Fibroblast of villous mesenchyme (primary cell): ENCODE measurements around the gene RHOF. TPM values are rescaled to one million over a fixed set of nuclear protein-coding genes. Genes with fewer than 3 reads are reported as not detected.

Experiments used
- DNase-seq: peaks from one replicate; pipeline ENCODE4 v3.0.0-alpha.2; 2010; ENCODE audit warnings: low read depth
- H3K4me3 ChIP-seq: 2 replicates; pipeline ENCODE4 v1.5.1; 2011; ENCODE audit warnings: low read depth, mild to moderate bottlenecking, low read length
- CTCF ChIP-seq: IDR thresholded peaks from 2 replicates; pipeline ENCODE4 v1.5.1; 2012; ENCODE audit warnings: low read depth, mild to moderate bottlenecking, low read length; ENCODE audit not compliant: insufficient read depth
- total RNA-seq: library from RNA; depleted of rRNA; stranded (reverse); fragments of >200 nt; gene quantifications from 2 replicates; pipeline ENCODE4 v1.2.3, GENCODE V29; 2012

RHOF gene
- total RNA-seq, 1 donor = 11.7 TPM

GRCh38 chr12:121776190-121777098, 17.0 kb downstream of the RHOF start:
- peak; percentile 66 for DNase-seq
- H3K4me3 ChIP-seq = no peak overlapping the region
- TF ChIP-seq CTCF = peak; percentile 83

DNA sequence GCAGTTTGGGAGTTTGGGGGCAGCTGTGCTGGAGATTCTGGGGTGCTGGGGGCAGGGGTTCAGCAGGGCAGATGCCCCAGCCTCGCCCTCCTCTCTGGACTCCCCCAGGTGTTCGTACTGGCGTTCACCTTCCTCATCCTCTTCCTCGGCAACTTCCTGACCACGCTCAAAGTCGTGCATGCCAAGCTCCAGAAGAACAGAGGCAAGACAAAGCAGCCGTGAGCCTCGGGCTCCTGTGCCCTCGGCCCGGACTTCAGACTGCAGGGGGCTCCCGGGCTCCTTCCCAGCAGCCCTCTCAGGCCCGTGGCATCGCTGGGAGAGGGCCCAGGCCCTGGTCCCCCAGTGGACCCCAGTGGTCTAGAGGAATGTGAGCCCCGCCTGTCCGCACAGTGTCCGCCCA, 18.0 kb downstream of the RHOF start:
- DNase-seq = no peak
- H3K4me3 ChIP-seq = no peak overlapping the region
- TF ChIP-seq CTCF = no peak

DNA sequence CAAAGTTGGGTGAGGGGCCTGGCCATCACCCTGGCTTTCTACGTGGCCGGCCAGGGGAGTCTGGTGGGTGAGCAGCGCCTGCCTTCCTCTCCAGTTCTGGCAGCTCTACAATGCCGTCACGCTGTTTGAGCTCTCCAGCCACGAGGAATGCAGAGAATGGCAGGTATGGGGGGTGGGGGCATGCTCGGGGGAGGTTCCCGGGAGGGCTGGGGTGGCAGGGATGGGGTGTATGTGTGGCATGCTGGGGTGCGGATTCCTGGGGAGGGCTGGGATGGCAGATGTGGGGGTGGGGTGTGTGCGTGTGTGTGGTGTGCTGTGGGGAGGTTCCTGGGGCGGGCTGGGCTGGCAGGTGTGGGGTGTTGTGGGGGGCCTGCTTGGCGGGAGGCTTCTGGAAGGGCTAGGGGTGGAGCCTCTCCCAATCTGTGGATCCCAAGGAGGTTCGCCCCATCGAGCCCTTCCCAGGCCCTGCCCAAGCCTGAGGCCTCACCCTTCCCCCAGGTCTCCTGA, 18.5 kb downstream of the RHOF start:
- DNase-seq = no peak
- TF ChIP-seq CTCF = no peak
- no peak overlapping the region for H3K4me3 ChIP-seq

DNA sequence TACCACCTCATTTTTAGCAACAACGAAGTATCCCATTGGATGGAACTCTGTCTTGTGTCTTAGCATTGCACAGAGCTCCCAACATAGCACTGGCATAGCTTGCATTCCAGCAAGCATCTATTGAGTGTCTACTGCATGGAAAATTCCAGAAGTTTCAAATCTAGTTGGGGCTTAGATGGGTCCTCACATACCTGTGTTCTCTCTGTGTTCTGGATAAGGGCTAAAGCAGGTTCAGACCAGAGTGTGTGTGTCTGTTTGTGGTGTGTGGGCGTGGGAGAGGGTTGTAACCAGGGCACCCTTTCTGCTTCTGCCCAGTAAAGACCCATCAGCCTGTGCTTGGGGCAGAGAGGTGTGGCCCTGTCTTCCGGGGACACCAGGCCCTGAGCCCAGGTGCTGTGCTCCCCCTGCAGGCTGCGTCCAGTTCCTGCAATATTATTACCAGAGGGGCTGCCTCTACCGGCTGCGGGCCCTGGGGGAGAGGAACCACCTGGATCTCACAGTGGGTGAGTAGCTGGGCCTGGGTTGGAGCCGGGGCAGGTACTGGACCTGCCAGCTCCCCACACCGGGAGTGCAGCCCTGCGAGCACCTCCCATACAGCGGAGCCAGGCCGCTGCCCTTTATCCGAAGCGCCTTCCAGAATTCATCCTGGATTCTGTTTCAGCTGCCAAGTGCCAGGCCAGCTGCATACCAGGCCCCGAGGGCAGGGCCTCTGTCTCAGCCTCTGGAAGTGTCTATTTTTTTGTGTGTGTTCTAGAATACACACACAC, 20.3 kb downstream of the RHOF start:
- DNase-seq = peak; percentile 74
- peak; percentile 94 for TF ChIP-seq CTCF
- no peak overlapping the region for H3K4me3 ChIP-seq

- no peak for TF ChIP-seq CTCF
- DNase-seq = no peak
- no peak overlapping the region for H3K4me3 ChIP-seq
Measured at GRCh38 chr12:121770813-121771625, 22.5 kb downstream of the RHOF start.

DNA sequence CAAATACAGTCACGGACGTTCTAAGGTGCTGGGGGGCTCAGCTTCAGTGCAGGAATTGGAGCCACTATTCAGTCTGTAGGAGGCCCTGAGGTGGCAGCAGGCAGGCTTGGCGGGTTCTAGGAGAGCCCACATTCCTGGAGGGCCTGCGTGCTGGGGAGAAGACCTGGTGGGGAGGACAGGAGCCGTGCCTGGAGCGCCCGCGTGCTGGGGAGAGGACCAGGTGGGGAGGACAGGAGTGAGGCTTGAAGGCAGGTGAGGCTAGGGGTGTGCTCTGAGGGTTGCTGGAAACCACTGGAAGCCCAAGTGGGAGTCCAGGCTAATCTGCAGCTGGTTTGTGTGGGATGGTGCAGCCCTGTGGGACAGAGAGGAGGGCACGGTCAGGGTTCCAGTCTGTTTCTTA, 23.1 kb downstream of the RHOF start:
- no peak for TF ChIP-seq CTCF
- no peak overlapping the region for H3K4me3 ChIP-seq
- DNase-seq = no peak
